Thyroid gland (tissue), 4 donors: Measurements from ENCODE around the gene GIT2.

Experiments used
- CTCF ChIP-seq, 6 experiments: fragments of 200-600 bp in 3 of 6; fragments of 450-650 bp in 3 of 6; sonication (generic) in 3 of 6; IDR thresholded peaks; one replicate each; pipeline ENCODE4 v1.5.1; 2016 to 2019; ENCODE audit warnings: antibody characterized with exemption in 6 of 6, mild to moderate bottlenecking in 2 of 6, inconsistent platforms in 1 of 6, moderate library complexity in 1 of 6
- POLR2A ChIP-seq, 2 donors: fragments of 450-650 bp; IDR thresholded peaks; one replicate each; pipeline ENCODE4 v1.6.1; 2017; ENCODE audit warnings: antibody characterized with exemption in 2 of 2, mild to moderate bottlenecking in 2 of 2, moderate library complexity in 1 of 2

GRCh38 chr12:109966546-109966945, 29.6 kb downstream of the GIT2 start:
- no peak for TF ChIP-seq POLR2A (IDR thresholded peaks at IDR 0.05)
- no peak for TF ChIP-seq CTCF (IDR thresholded peaks at IDR 0.05)
